IMR-90 (cell line): ENCODE results near the gene TRAPPC14. TPM values are rescaled to one million over a fixed set of nuclear protein-coding genes. Genes with fewer than 3 reads are reported as not detected.

Experiments used
- ATAC-seq: fragments of 200-7000 bp; cut with Tn5 transposase; 2 replicates; pipeline ENCODE4 v1.9.1; 2020; ENCODE audit warnings: low read depth, mild to moderate bottlenecking, moderate library complexity
- BruUV-seq: library from RNA; stranded (reverse); fragments of 400-500 nt; replicated peaks from 2 replicates; lab custom pipeline; 2021; lab: Mats Ljungman, UMichigan
- CTCF ChIA-PET: fragments of 300-600 bp; formaldehyde crosslinking; extraction: SDS; loops from one replicate; lab custom pipeline; 2021; ENCODE audit warnings: antibody characterized with exemption; lab: Yijun Ruan, JAX
- POLR2A ChIA-PET: fragments of 300-600 bp; sonication (Branson Sonifier 250); formaldehyde crosslinking; loops from one replicate; lab custom pipeline; 2022; ENCODE audit warnings: antibody characterized with exemption; ENCODE audit not compliant: unreplicated experiment; lab: Charles Lee
- DNase-seq: peaks from one replicate; pipeline ENCODE4 v3.0.0; 2013
- H2AFZ ChIP-seq: replicated peaks from 2 replicates; pipeline ENCODE3; 2013; ENCODE audit warnings: low read length, mild to moderate bottlenecking; ENCODE audit not compliant: poor library complexity
- H2AK5ac ChIP-seq: 2 replicates; pipeline ENCODE4 v1.6.1; 2013; ENCODE audit warnings: low read depth, low read length, inconsistent platforms
- H2AK9ac ChIP-seq: replicated peaks from 2 replicates; pipeline ENCODE3; 2013; ENCODE audit warnings: mild to moderate bottlenecking, low read depth, low read length, moderate library complexity; ENCODE audit not compliant: poor library complexity
- H2BK120ac ChIP-seq: 2 replicates; pipeline ENCODE4 v1.6.1; 2013; ENCODE audit warnings: low read depth, low read length, inconsistent platforms
- H2BK15ac ChIP-seq: 3 replicates; pipeline ENCODE4 v1.6.1; 2013; ENCODE audit warnings: low read depth, low read length, inconsistent platforms
- H2BK20ac ChIP-seq: 2 replicates; pipeline ENCODE4 v1.6.1; 2013; ENCODE audit warnings: low read depth, mild to moderate bottlenecking, inconsistent platforms, low read length, moderate library complexity
- H2BK5ac ChIP-seq: 2 replicates; pipeline ENCODE4 v1.6.1; 2013; ENCODE audit warnings: mild to moderate bottlenecking, low read depth, low read length, inconsistent platforms; ENCODE audit not compliant: poor library complexity, severe bottlenecking
- H3K14ac ChIP-seq: replicated peaks from 2 replicates; pipeline ENCODE4 v1.6.1; 2013; ENCODE audit warnings: low read depth, low read length, inconsistent platforms
- H3K18ac ChIP-seq: 2 replicates; pipeline ENCODE4 v1.6.1; 2013; ENCODE audit warnings: low read depth, low read length, control low read depth
- H3K23ac ChIP-seq: 2 replicates; pipeline ENCODE4 v1.6.1; 2013; ENCODE audit warnings: low read depth, low read length, inconsistent platforms
- H3K27ac ChIP-seq: 2 replicates; pipeline ENCODE4 v1.5.1; 2013; ENCODE audit warnings: mild to moderate bottlenecking, control low read depth, low read length; ENCODE audit not compliant: insufficient read depth
- H3K27me3 ChIP-seq: 2 replicates; pipeline ENCODE4 v1.6.1; 2013; ENCODE audit warnings: low read length; ENCODE audit not compliant: control insufficient read depth, insufficient read depth
- H3K36me3 ChIP-seq: 2 replicates; pipeline ENCODE4 v1.6.1; 2013; ENCODE audit warnings: low read length, mixed read lengths; ENCODE audit not compliant: control insufficient read depth, insufficient read depth
- H3K4ac ChIP-seq: 2 replicates; pipeline ENCODE4 v1.6.1; 2013; ENCODE audit warnings: low read depth, low read length, inconsistent platforms
- H3K4me1 ChIP-seq: 2 replicates; pipeline ENCODE4 v1.6.1; 2013; ENCODE audit warnings: low read length, mixed read lengths; ENCODE audit not compliant: control insufficient read depth, insufficient read depth
- H3K4me2 ChIP-seq: 2 replicates; pipeline ENCODE4 v1.6.1; 2013; ENCODE audit warnings: low read depth, mild to moderate bottlenecking, control low read depth, low read length, moderate library complexity
- H3K4me3 ChIP-seq: 2 replicates; pipeline ENCODE4 v1.5.1; 2013; ENCODE audit warnings: low read depth, mild to moderate bottlenecking, control low read depth, low read length, moderate library complexity; ENCODE audit not compliant: insufficient read depth
- H3K56ac ChIP-seq: 2 replicates; pipeline ENCODE4 v1.6.1; 2013; ENCODE audit warnings: low read length, inconsistent platforms; ENCODE audit not compliant: insufficient read depth; ENCODE audit errors: extremely low read depth
- H3K79me1 ChIP-seq, 2 experiments: 2 replicates each; pipeline ENCODE4 v1.6.1; 2013; ENCODE audit warnings: low read length in 2 of 2, inconsistent platforms in 1 of 2, low read depth in 1 of 2
- H3K9ac ChIP-seq: 2 replicates; pipeline ENCODE4 v1.6.1; 2013; ENCODE audit warnings: low read depth, low read length, control low read depth
- H3K9me1 ChIP-seq: 2 replicates; pipeline ENCODE4 v1.6.1; 2013; ENCODE audit warnings: low read length, inconsistent platforms; ENCODE audit not compliant: insufficient read depth
- H3K9me3 ChIP-seq: 2 replicates; pipeline ENCODE4 v1.6.1; 2013; ENCODE audit warnings: low read length; ENCODE audit not compliant: control insufficient read depth, insufficient read depth
- H4K20me1 ChIP-seq: 2 replicates; pipeline ENCODE4 v1.6.1; 2013; ENCODE audit warnings: low read length, inconsistent platforms; ENCODE audit not compliant: insufficient read depth
- H4K5ac ChIP-seq: 2 replicates; pipeline ENCODE4 v1.6.1; 2013; ENCODE audit warnings: mild to moderate bottlenecking, low read depth, low read length, control low read depth
- H4K8ac ChIP-seq, 2 experiments: 2 replicates each; pipeline ENCODE4 v1.6.1; 2013; ENCODE audit warnings: low read depth in 2 of 2, low read length in 2 of 2, control low read depth in 1 of 2, inconsistent platforms in 1 of 2
- H4K91ac ChIP-seq: 2 replicates; pipeline ENCODE4 v1.6.1; 2013; ENCODE audit warnings: low read depth, low read length, inconsistent platforms; ENCODE audit not compliant: insufficient read depth
- BHLHE40 ChIP-seq: fragments of 150-350 bp; IDR thresholded peaks from 2 replicates; pipeline ENCODE4 v1.6.1; 2016; ENCODE audit warnings: mild to moderate bottlenecking, low read depth, low read length
- CEBPB ChIP-seq: IDR thresholded peaks from 2 replicates; pipeline ENCODE4 v1.6.1; 2012; ENCODE audit warnings: low read depth, low read length, improper control_type of control experiment
- CTCF ChIP-seq: conservative IDR thresholded peaks from 2 replicates; pipeline ENCODE4 v1.5.1; 2012; ENCODE audit warnings: mild to moderate bottlenecking, low read depth, low read length, improper control_type of control experiment
- MAZ ChIP-seq: IDR thresholded peaks from 2 replicates; pipeline ENCODE4 v1.6.1; 2012; ENCODE audit warnings: low read depth, mild to moderate bottlenecking, low read length, improper control_type of control experiment, moderate library complexity, borderline replicate concordance
- MXI1 ChIP-seq: IDR thresholded peaks from 2 replicates; pipeline ENCODE4 v1.6.1; 2012; ENCODE audit warnings: low read depth, mild to moderate bottlenecking, low read length, moderate library complexity, borderline replicate concordance
- RAD21 ChIP-seq: IDR thresholded peaks from 2 replicates; pipeline ENCODE4 v1.6.1; 2012; ENCODE audit warnings: low read length, improper control_type of control experiment
- RFX5 ChIP-seq: IDR thresholded peaks from 2 replicates; pipeline ENCODE4 v1.8.0; 2012; ENCODE audit warnings: low read depth, mild to moderate bottlenecking, low read length, moderate library complexity
- SMC3 ChIP-seq: fragments of 150-350 bp; IDR thresholded peaks from 2 replicates; pipeline ENCODE4 v1.6.1; 2016; ENCODE audit warnings: low read depth, mild to moderate bottlenecking, antibody characterized with exemption, low read length, moderate library complexity
- WGBS, 2 experiments: methylation state at CpG; one replicate each; pipeline versions ENCODE4 v1.1.5 to v1.1.7; 2013; ENCODE audit warnings: missing lambda C conversion rate in 2 of 2; ENCODE audit not compliant: insufficient read length in 1 of 2; ENCODE audit errors: extremely low coverage in 2 of 2; 5-methylcytosine and 5-hydroxymethylcytosine counted together
- dilution Hi-C: fragments of 300-500 bp; cut with HindIII; formaldehyde crosslinking; loops from one replicate; pipeline ENCODE4 v1.14.3; 2018; ENCODE audit warnings: low sequenced_read_pairs; ENCODE audit not compliant: unreplicated experiment
- in situ Hi-C: fragments of 300-500 bp; cut with MboI; formaldehyde crosslinking; loops from 3 replicates; pipeline ENCODE4 v1.14.3; 2019; ENCODE audit warnings: low sequenced_read_pairs, inconsistent platforms, mixed read lengths
- intact Hi-C: fragments of 100-400 bp; cut with micrococcal nuclease; formaldehyde crosslinking; loops from 2 replicates; pipeline ENCODE4 v1.10.0; 2022
- polyA plus RNA-seq, 3 experiments: library from polyadenylated mRNA; depleted of rRNA; stranded (reverse); fragments of >200 nt; gene quantifications; 2 replicates each; pipeline ENCODE4 v1.2.3, GENCODE V29; 2012; ENCODE audit warnings: low replicate concordance in 1 of 3
- total RNA-seq: library from RNA; depleted of rRNA; stranded (reverse); fragments of >200 nt; gene quantifications from 2 replicates; pipeline ENCODE4 v1.2.3, GENCODE V29; 2012

Gene TRAPPC14
- total and polyA plus RNA-seq, 2 of the 4 experiments (the other 2 are of a cell fraction): 4.5 to 15.9 TPM

- no peak overlapping the region for H2BK15ac ChIP-seq
- DNase-seq (peak; percentile 66), ATAC-seq (peak; percentile 77)
- no peak overlapping the region for H3K18ac ChIP-seq
- no peak overlapping the region for H3K14ac ChIP-seq
- H4K20me1 ChIP-seq: no peaks in the 10 kb centered on the region
- no peak overlapping the region for H3K27ac ChIP-seq
- no peaks in the 10 kb centered on the region for H3K9me3 ChIP-seq
- no peaks in the 10 kb centered on the region for H3K36me3 ChIP-seq
- H3K9ac ChIP-seq: no peak overlapping the region
- H2BK20ac ChIP-seq: no peak overlapping the region
- intact Hi-C loops: loop anchor here (1.0 to 5.0 kb wide), 4 partner anchors 78 to 274 kb away; no protein-coding TSS in a partner anchor
- H3K9me1 ChIP-seq: no peaks in the 10 kb centered on the region
- H3K4me3 ChIP-seq: no peak overlapping the region
- peaks cover 2% of the 10 kb centered on the region; the same call in 1 of the 2 replicates for H3K27me3 ChIP-seq
- H4K91ac ChIP-seq: no peak overlapping the region
- TF ChIP-seq RFX5: no peak
- TF ChIP-seq MAZ: no peak
- TF ChIP-seq CTCF: peak; percentile 94
- no peak for TF ChIP-seq CEBPB
- TF ChIP-seq BHLHE40: no peak
- TF ChIP-seq SMC3: peak; percentile 93
- TF ChIP-seq RAD21: peak; percentile 96
- no peak for TF ChIP-seq MXI1
- H3K23ac ChIP-seq: no peak overlapping the region
- BruUV-seq: no TSS peak
- H3K56ac ChIP-seq: no peak overlapping the region
- H3K4me1 ChIP-seq: peaks cover 2% of the 10 kb centered on the region; the same call in 1 of the 2 replicates
- H2AK5ac ChIP-seq: no peak overlapping the region
- dilution Hi-C loops: no loop called here
- H4K8ac ChIP-seq: no peak overlapping the region
- H2AK9ac ChIP-seq: no peak overlapping the region
- H3K79me1 ChIP-seq: peaks cover 7 to 12% of the 10 kb centered on the region in 2 experiments; a peak in 3 of 4 replicates
- ChIA-PET CTCF (interaction anchor here (0.8 to 0.9 kb wide), 4 partner anchors 11 to 86 kb away, joined by 3 read pairs; partner anchors contain the start of gene LAMTOR4), POLR2A (no interaction called here)
- H3K4ac ChIP-seq: no peak overlapping the region
- H4K5ac ChIP-seq: no peak overlapping the region
- in situ Hi-C loops: loop anchor here (10.0 kb wide), 1 partner anchor 212 kb away; no protein-coding TSS in a partner anchor
- H2BK5ac ChIP-seq: no peak overlapping the region
- no peak overlapping the region for H2BK120ac ChIP-seq
- no peak overlapping the region for H3K4me2 ChIP-seq
- WGBS, 2 experiments: 0% methylated on average over 1 of the region's 3 CpGs; no CpG with 5 or more reads in 1 of the 2 experiments
- peak overlapping the region; percentile 76 for H2AFZ ChIP-seq
Observed at GRCh38 chr7:100132697-100133151, 25.8 kb downstream of the TRAPPC14 start.
